CD4-positive, alpha-beta T cell treated with Interleukin-17A for 1 hour (primary cell): ENCODE data around the gene MAD1L1.
"Not testable (repeated sequence)": the region's sequence is repeated elsewhere in the genome, so short reads cannot be mapped to it uniquely, and the experiment has no call there.

Source experiments
- DNase-seq: peaks from one replicate; pipeline ENCODE4 v3.0.0-alpha.2; 2020

Gene MAD1L1

GRCh38 chr7:1841286-1842021, 391.3 kb downstream of the MAD1L1 start:
- not testable (repeated sequence) for DNase-seq

GRCh38 chr7:1840744-1841143, 392.0 kb downstream of the MAD1L1 start:
- DNase-seq, result not testable (repeated sequence)

- no peak for DNase-seq
Observed at GRCh38 chr7:1839701-1840100, 393.0 kb downstream of the MAD1L1 start.

- DNase-seq, result not testable (repeated sequence)
Observed at GRCh38 chr7:1838911-1839531, 393.7 kb downstream of the MAD1L1 start.

- not testable (repeated sequence) for DNase-seq
Observed at GRCh38 chr7:1838544-1838872, 394.2 kb downstream of the MAD1L1 start.

- DNase-seq, result not testable (repeated sequence)
Observed at GRCh38 chr7:1837696-1838543, 394.8 kb downstream of the MAD1L1 start.

GRCh38 chr7:1831933-1832535, 400.7 kb downstream of the MAD1L1 start:
- not testable (repeated sequence) for DNase-seq

GRCh38 chr7:1831471-1831870, 401.3 kb downstream of the MAD1L1 start:
- not testable (repeated sequence) for DNase-seq

GRCh38 chr7:1829668-1830067, 403.1 kb downstream of the MAD1L1 start:
- DNase-seq, result not testable (repeated sequence)

GRCh38 chr7:1829111-1829510, 403.6 kb downstream of the MAD1L1 start:
- DNase-seq, result no peak

- DNase-seq, result not testable (repeated sequence)
Observed at GRCh38 chr7:1828170-1828569, 404.6 kb downstream of the MAD1L1 start.

- DNase-seq, result not testable (repeated sequence)
Observed at GRCh38 chr7:1827521-1827981, 405.2 kb downstream of the MAD1L1 start.

- not testable (repeated sequence) for DNase-seq
Observed at GRCh38 chr7:1826931-1827330, 405.8 kb downstream of the MAD1L1 start.

GRCh38 chr7:1825897-1826741, 406.6 kb downstream of the MAD1L1 start:
- DNase-seq, result no peak

- not testable (repeated sequence) for DNase-seq
Observed at GRCh38 chr7:1825647-1825896, 407.2 kb downstream of the MAD1L1 start.

- DNase-seq, result not testable (repeated sequence)
Observed at GRCh38 chr7:1824882-1825646, 407.7 kb downstream of the MAD1L1 start.

GRCh38 chr7:1824151-1824881, 408.4 kb downstream of the MAD1L1 start:
- peak; percentile 28 for DNase-seq

- no peak for DNase-seq
Observed at GRCh38 chr7:1823376-1824150, 409.2 kb downstream of the MAD1L1 start.

GRCh38 chr7:1819259-1819841, 413.4 kb downstream of the MAD1L1 start:
- DNase-seq, result peak; percentile 18
